PC-9 (cell line): ENCODE data around the gene RAB42. TPM values are rescaled to one million over a fixed set of nuclear protein-coding genes. Genes with fewer than 3 reads are reported as not detected.

Experiments used
- BruUV-seq: library from RNA; stranded (reverse); fragments of 400-500 nt; replicated peaks from 2 replicates; lab custom pipeline; 2021; lab: Mats Ljungman, UMichigan
- CTCF ChIA-PET: fragments of 300-600 bp; sonication (Branson Sonifier 250); formaldehyde crosslinking; loops from one replicate; lab custom pipeline; 2022; ENCODE audit warnings: antibody characterized with exemption; lab: Charles Lee
- POLR2A ChIA-PET: fragments of 300-600 bp; sonication (Branson Sonifier 250); formaldehyde crosslinking; loops from one replicate; lab custom pipeline; 2022; ENCODE audit warnings: antibody characterized with exemption; ENCODE audit not compliant: unreplicated experiment; lab: Charles Lee
- DNase-seq, 2 experiments: peaks; one replicate each; pipeline versions ENCODE4 v3.0.0 to v3.0.0-alpha.2; 2015 to 2022; ENCODE audit warnings: mixed read lengths in 1 of 2
- H2AFZ ChIP-seq: fragments of 200-600 bp; sonication (generic); 2 replicates; pipeline ENCODE4 v1.8.1; 2017; ENCODE audit warnings: antibody characterized with exemption
- H3F3A ChIP-seq: fragments of 200-600 bp; sonication (generic); 2 replicates; pipeline ENCODE4 v1.8.1; 2017; ENCODE audit warnings: antibody characterized with exemption, mild to moderate bottlenecking, low read depth; ENCODE audit not compliant: insufficient read depth
- H3K27ac ChIP-seq: fragments of 200-600 bp; sonication (generic); 2 replicates; pipeline ENCODE4 v1.6.1; 2016; ENCODE audit warnings: mixed run types
- H3K27me3 ChIP-seq: fragments of 200-600 bp; sonication (generic); 2 replicates; pipeline ENCODE4 v1.6.1; 2016; ENCODE audit warnings: low read depth, mixed run types; ENCODE audit not compliant: insufficient read depth
- H3K36me3 ChIP-seq: fragments of 200-600 bp; sonication (generic); 2 replicates; pipeline ENCODE4 v1.6.1; 2016; ENCODE audit warnings: low read depth, mixed run types
- H3K4me1 ChIP-seq: fragments of 200-600 bp; sonication (generic); replicated peaks from 2 replicates; pipeline ENCODE4 v1.6.1; 2016; ENCODE audit warnings: mixed run types; ENCODE audit not compliant: insufficient read depth
- H3K4me2 ChIP-seq: fragments of 200-600 bp; sonication (generic); 2 replicates; pipeline ENCODE4 v1.6.1; 2017; ENCODE audit warnings: mixed run types
- H3K4me3 ChIP-seq: fragments of 200-600 bp; sonication (generic); 2 replicates; pipeline ENCODE4 v1.6.1; 2016; ENCODE audit warnings: mixed run types
- H3K79me2 ChIP-seq: fragments of 200-600 bp; sonication (generic); 2 replicates; pipeline ENCODE4 v1.6.1; 2017; ENCODE audit warnings: low read depth, mixed run types
- H3K9me2 ChIP-seq: fragments of 200-600 bp; sonication (generic); 2 replicates; pipeline ENCODE4 v1.8.1; 2017; ENCODE audit warnings: mild to moderate bottlenecking; ENCODE audit not compliant: insufficient read depth
- H3K9me3 ChIP-seq: fragments of 200-600 bp; sonication (generic); 2 replicates; pipeline ENCODE4 v1.8.1; 2016; ENCODE audit warnings: low read depth; ENCODE audit not compliant: insufficient read depth
- H4K20me1 ChIP-seq: fragments of 200-600 bp; sonication (generic); 2 replicates; pipeline ENCODE4 v1.8.1; 2017; ENCODE audit not compliant: insufficient read depth
- CTCF ChIP-seq: fragments of 200-600 bp; sonication (generic); conservative IDR thresholded peaks from 2 replicates; pipeline ENCODE4 v1.6.1; 2017; ENCODE audit warnings: mixed run types, antibody characterized with exemption, mild to moderate bottlenecking, moderate library complexity
- EZH2 ChIP-seq: fragments of 200-600 bp; sonication (generic); IDR thresholded peaks from 2 replicates; pipeline ENCODE4 v1.8.0; 2017; ENCODE audit warnings: antibody characterized with exemption, low read depth
- intact Hi-C: fragments of 100-400 bp; cut with micrococcal nuclease; formaldehyde crosslinking; loops from one replicate; pipeline ENCODE4 v1.10.0; 2022; ENCODE audit not compliant: unreplicated experiment
- total RNA-seq: library from RNA; stranded (reverse); gene quantifications from 2 replicates; pipeline ENCODE4 v1.2.3, GENCODE V29; 2021

Gene RAB42
- total RNA-seq, 1 experiment from 2014 or later: 7.6 TPM

- H3K36me3 ChIP-seq: no peaks in the 10 kb centered on the region
- CTCF ChIA-PET: no interaction called here
- H3K4me2 ChIP-seq: no peak overlapping the region
- H3K4me3 ChIP-seq: no peak overlapping the region
- H2AFZ ChIP-seq: no peak overlapping the region
- H3F3A ChIP-seq: peaks cover 5% of the 10 kb centered on the region
- no peaks in the 10 kb centered on the region for H3K9me2 ChIP-seq
- H4K20me1 ChIP-seq: no peaks in the 10 kb centered on the region
- intact Hi-C loops: no loop called here
- POLR2A ChIA-PET: interaction anchor here (0.6 kb wide), 1 partner anchor 68 kb away, joined by 5 read pairs; no protein-coding TSS in a partner anchor
- H3K27ac ChIP-seq: no peak overlapping the region
- H3K9me3 ChIP-seq: no peaks in the 10 kb centered on the region
- no peak for DNase-seq
- peaks cover 9% of the 10 kb centered on the region; the same call in 1 of the 2 replicates for H3K4me1 ChIP-seq
- H3K27me3 ChIP-seq: no peaks in the 10 kb centered on the region
- BruUV-seq: no TSS peak
- no peaks in the 10 kb centered on the region for H3K79me2 ChIP-seq
- TF ChIP-seq EZH2: no peak
- TF ChIP-seq CTCF: no peak
These were observed 14.7 kb downstream of the RAB42 start for GRCh38 chr1:28606771-28607170.

DNA sequence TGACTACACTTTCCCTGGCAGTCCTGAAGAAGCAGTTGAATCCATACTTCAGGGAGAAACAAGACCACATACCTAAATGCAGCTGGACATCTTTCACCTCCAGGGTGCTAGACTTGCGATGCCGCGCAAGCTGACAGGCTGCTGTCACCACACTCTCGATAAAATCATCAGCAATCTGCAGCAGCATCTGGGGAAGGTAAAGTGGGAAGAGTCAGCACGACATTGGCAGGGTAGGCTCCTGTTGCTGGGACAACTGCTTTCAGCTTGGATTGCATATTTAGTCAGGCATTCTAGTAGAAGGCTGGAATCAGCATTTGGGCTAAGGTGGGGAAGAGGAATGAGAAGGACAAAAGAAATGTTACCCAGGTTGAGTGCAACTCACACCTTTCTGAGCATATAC is 21.1 kb downstream of the RAB42 start:
- Histone ChIP-seq H2AFZ (no peak overlapping the region), H3K79me2 (no peaks in the 10 kb centered on the region), H3K27ac (no peak overlapping the region), H3K36me3 (no peaks in the 10 kb centered on the region), H3K4me2 (no peak overlapping the region), H3F3A (no peaks in the 10 kb centered on the region), H4K20me1 (no peaks in the 10 kb centered on the region), H3K9me2 (no peaks in the 10 kb centered on the region), H3K4me1 (no peaks in the 10 kb centered on the region), H3K9me3 (no peaks in the 10 kb centered on the region), H3K27me3 (no peaks in the 10 kb centered on the region), H3K4me3 (no peak overlapping the region)
- TF ChIP-seq EZH2 (no peak), CTCF (no peak)
- POLR2A ChIA-PET: no interaction called here
- no peak for DNase-seq
- CTCF ChIA-PET: no interaction called here
- BruUV-seq: no TSS peak
- intact Hi-C loops: no loop called here

DNA sequence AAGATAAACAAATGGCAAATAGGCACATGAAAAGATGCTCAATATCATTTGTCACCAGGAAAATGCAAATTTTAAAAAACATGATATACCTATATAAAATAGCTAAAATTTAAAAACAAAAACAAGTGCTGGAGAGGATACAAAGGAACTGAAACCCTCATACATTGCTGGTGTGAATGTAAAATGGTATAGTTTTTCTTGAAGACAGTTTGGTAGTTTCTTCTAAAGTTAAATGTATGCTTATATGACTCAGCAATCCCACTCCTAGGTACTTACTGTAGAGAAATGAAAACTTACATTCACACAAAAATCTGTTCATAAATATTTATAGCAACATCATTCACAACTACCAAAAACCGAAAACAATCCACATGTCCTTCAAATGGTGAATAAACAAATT is 39.6 kb downstream of the RAB42 start:
- no peaks in the 10 kb centered on the region for H3K4me1 ChIP-seq
- CTCF ChIA-PET: no interaction called here
- no peaks in the 10 kb centered on the region for H3K79me2 ChIP-seq
- no TSS peak for BruUV-seq
- TF ChIP-seq CTCF: no peak
- no peak for TF ChIP-seq EZH2
- no peaks in the 10 kb centered on the region for H3F3A ChIP-seq
- H3K27me3 ChIP-seq: no peaks in the 10 kb centered on the region
- H3K36me3 ChIP-seq: no peaks in the 10 kb centered on the region
- H3K4me3 ChIP-seq: no peak overlapping the region
- no peak overlapping the region for H2AFZ ChIP-seq
- no peaks in the 10 kb centered on the region for H4K20me1 ChIP-seq
- intact Hi-C loops: no loop called here
- no peak for DNase-seq
- H3K9me2 ChIP-seq: no peaks in the 10 kb centered on the region
- no peaks in the 10 kb centered on the region for H3K9me3 ChIP-seq
- POLR2A ChIA-PET: no interaction called here
- no peak overlapping the region for H3K27ac ChIP-seq
- H3K4me2 ChIP-seq: no peak overlapping the region
